NCI-H1694 treated with DMSO at 0.1 percent for 48 hours (cell line): ENCODE data around the gene IQSEC1.

ENCODE experiments used
- DNase-seq: peaks from one replicate; lab custom pipeline; 2025; lab: John Stamatoyannopoulos, UW

Gene IQSEC1

GRCh38 chr3:13015286-13016082 lies 57.7 kb downstream of the IQSEC1 start:
- DNase-seq, result no peak

GRCh38 chr3:13014755-13015285 lies 58.4 kb downstream of the IQSEC1 start:
- DNase-seq, result no peak

GRCh38 chr3:13013994-13014754 lies 59.1 kb downstream of the IQSEC1 start:
- DNase-seq, result no peak

GRCh38 chr3:13013566-13013965 lies 59.7 kb downstream of the IQSEC1 start:
- DNase-seq, result no peak

GRCh38 chr3:13013151-13013561 lies 60.1 kb downstream of the IQSEC1 start:
- DNase-seq, result no peak

GRCh38 chr3:13012221-13012691 lies 61.0 kb downstream of the IQSEC1 start:
- no peak for DNase-seq

- no peak for DNase-seq
Observed at GRCh38 chr3:13011573-13012220, 61.5 kb downstream of the IQSEC1 start.

- DNase-seq, result no peak
Observed at GRCh38 chr3:13010780-13011572, 62.3 kb downstream of the IQSEC1 start.

GRCh38 chr3:13009946-13010315 lies 63.3 kb downstream of the IQSEC1 start:
- no peak for DNase-seq

- no peak for DNase-seq
Observed at GRCh38 chr3:13009132-13009945, 63.9 kb downstream of the IQSEC1 start.

GRCh38 chr3:13008155-13008995 lies 64.9 kb downstream of the IQSEC1 start:
- DNase-seq, result no peak

- no peak for DNase-seq
Observed at GRCh38 chr3:13007251-13007941, 65.8 kb downstream of the IQSEC1 start.

- DNase-seq, result no peak
Observed at GRCh38 chr3:13006216-13006990, 66.8 kb downstream of the IQSEC1 start.

- DNase-seq, result no peak
Observed at GRCh38 chr3:13005301-13005700, 67.9 kb downstream of the IQSEC1 start.

- DNase-seq, result no peak
Observed at GRCh38 chr3:13004376-13004775, 68.9 kb downstream of the IQSEC1 start.

GRCh38 chr3:13003608-13004007 lies 69.6 kb downstream of the IQSEC1 start:
- no peak for DNase-seq

GRCh38 chr3:13002398-13003124 lies 70.7 kb downstream of the IQSEC1 start:
- no peak for DNase-seq
